Activated naive CD4-positive, alpha-beta T cell treated with anti-CD3 and anti-CD28 coated beads, Interleukin-2, amount 10 ng/mL, durations not matched to agents 5 hours and 36 hours (primary cell): ENCODE results near the gene SARNP. TPM values are rescaled to one million over a fixed set of nuclear protein-coding genes. Genes with fewer than 3 reads are reported as not detected.

Experiments used
- total RNA-seq, 2 experiments: library from RNA; stranded (reverse); gene quantifications; one replicate each; pipeline ENCODE4 v1.2.3, GENCODE V29; 2021

SARNP gene, protein sequence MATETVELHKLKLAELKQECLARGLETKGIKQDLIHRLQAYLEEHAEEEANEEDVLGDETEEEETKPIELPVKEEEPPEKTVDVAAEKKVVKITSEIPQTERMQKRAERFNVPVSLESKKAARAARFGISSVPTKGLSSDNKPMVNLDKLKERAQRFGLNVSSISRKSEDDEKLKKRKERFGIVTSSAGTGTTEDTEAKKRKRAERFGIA
- 10 to 100 TPM; 77.9 to 78.8 TPM for total RNA-seq

DNA sequence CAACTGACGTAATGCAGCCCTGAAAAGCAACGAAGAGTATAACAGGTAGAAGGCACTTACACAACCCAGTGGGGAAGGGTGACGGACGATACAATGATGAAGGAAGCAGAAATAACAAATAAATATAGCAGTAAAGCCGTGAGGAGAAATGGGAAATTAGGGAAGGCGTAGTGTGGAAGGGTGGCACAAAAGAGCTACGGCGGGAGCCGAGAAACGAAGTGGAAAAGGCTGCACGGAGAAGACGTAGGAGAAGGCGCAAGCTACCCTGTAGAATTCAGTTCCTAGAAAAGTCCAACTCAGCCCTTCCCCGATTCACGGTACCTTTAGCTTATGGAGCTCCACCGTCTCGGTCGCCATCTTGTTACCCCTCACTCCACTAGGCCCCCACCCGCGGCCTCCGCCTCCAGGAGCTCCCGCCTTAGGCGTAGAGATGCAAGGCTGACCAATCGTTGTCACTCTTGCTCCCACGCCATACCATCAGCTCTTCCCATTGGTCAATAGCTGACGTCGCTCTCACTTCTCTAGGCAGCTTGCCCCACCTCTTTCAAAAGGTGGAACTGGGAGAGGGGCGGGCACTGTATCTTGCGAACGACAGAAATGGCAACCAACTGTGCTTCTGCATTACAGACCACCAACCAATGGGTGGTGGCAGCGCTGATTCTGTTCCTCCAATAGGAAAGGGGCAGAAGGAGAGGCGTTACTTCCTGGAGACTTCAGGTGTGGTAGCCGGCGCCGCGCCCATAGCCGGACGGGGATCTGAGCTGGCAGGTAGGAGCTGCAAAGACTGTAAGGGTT, at the start of gene SARNP, which contains the start of gene ORMDL2:
SARNP (minus strand) TSS at position 380 of the 795 bp plus-strand sequence; CDS start at position 357, 23 bp downstream.
ORMDL2 (plus strand) TSS at position 697 of the 795 bp plus-strand sequence. CDS start 959 bp downstream, outside the sequence.

DNA sequence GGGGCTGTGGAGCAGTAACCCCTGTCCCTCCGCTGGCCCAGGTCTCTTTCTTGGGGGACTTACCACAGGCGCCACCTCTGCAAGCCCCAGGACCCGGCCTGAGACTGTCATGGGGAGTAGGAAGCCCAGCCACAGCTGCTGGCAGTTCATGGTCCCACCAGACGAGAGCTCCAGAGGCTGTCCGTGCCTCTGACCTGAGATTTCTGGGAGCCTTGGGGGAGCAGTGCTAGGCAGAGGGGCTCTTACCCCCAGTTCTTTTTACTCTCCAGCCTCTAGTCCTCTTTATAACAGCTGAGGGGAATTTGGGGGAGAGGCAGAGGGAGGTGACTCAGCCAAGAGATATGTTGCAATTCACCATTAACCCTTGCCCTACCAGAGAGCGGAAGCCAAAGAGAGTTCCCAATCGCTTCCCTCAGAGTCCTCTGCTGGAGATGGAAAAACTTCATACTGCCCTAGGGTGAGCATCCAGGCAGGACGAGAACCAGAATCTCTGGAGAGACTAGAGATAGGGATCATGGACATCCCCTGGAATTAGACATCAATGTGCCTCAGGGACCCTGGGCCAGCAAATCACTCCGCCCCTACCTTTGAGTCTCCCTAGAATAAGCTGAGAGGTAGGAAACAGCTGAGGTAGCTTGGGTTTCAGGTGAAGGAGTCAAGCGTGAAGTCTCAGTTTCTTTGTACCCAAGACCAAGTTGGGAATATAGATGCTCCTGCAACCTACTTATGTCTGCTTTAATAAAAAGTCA, 25.3 kb upstream of the SARNP start, which contains the start of gene MMP19:
MMP19 (minus strand) TSS at position 256 of the 749 bp plus-strand sequence; CDS start at position 150, 106 bp downstream.

DNA sequence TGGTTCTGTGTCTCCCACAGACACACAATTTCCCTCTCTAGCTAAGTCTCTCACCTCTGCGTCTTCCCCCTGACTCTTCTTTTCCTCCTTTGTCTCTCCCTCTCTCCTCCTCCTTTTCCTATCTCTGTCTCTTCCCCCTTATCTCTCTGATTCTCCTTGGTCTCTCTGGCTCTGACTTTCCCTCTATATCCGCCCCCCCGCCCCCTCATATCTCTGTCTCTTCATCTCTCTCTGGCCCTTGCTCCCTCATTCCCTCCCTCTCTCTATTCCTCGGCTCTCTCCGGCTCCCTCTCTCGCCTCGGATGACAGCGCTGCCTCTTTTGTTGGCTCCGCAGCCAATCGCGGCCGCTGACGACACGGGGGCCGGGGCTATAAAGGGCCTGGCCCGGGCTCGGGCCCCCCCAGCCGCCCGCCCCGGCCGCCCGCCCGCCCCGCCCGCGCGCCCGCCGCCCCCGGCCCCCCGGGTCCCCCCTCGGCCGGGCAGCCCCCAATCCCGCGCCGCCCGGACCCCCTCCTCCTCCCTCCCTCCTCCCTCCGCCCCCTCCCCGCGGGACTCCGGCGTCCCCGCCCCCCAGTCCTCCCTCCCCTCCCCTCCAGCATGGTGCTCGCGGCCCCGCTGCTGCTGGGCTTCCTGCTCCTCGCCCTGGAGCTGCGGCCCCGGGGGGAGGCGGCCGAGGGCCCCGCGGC, 74.7 kb downstream of the SARNP start, which contains the start of gene GDF11:
GDF11 (plus strand) TSS at position 404 of the 687 bp plus-strand sequence; CDS start at position 599, 195 bp downstream.

DNA sequence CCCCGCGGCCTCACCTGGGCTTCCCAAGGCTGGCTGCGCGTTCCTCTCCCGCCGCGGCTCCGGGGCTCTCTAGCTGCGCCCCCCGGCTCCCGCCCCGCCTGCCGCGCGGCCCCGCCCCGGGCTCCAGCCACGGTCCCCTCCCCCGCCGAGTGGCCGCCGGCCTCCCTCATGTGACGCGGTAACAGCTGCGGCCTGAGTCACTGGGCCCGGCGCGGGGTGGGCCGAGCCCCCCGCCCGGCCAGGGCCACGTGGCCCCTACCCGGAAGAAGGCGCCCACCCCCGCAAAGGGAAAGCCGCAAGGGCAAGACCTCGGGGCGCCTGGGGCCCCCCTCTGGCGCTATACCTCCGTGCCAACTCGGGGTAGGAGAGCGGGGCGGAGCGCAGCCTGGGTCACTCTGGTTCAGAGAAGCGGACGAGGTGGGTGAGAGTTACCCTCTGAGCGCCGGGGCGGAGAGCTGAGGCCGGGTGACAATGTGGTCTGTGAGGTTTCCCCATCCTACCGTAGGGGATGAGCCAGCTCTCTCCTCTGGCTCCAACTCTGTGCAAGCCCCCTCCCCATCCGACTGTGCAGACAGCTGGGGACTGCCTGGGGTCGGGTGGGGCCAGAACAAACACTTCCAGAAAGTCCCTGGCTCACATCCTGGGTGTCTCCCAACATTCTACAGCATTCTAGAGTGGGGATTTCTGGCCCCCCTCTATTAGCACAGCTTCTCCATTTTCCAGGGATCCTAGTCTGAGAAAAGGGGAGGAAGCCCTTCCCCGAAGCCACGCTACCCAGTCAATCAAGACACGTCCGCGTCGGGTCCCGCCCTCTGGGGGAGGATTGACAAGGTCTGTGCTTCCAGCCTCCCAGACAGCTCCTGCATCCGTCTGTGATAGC, 88.3 kb downstream of the SARNP start, which contains the start of gene CD63:
CD63 (minus strand) TSS at position 71 of the 880 bp plus-strand sequence. CDS start 668 bp downstream, outside the sequence.

DNA sequence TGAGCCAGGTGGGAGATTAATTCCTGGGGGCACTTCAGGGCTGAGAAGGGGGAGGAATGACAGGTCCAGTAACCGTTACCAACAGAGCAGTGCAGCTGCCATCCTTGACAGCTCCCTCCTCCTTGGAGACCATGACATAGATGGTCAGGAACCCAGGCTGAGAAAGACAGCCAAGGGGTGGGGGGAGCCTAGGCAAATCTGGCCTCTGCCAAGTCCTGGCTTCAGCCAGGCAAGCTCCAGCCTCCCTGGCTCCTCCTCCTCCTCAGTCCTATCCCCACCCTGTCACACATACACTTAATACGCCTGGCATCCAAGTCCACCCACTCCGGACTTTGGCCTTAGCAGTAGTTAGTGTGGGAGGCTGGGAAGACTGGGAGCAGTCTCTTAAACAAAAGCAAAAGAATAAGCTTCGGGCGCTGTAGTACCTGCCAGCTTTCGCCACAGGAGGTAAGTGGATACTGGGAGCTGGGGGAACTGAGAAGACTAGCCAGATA, 97.4 kb downstream of the SARNP start, which contains the start of gene RDH5:
RDH5 (plus strand) TSS at position 323 of the 494 bp plus-strand sequence. CDS start 792 bp downstream, outside the sequence.

DNA sequence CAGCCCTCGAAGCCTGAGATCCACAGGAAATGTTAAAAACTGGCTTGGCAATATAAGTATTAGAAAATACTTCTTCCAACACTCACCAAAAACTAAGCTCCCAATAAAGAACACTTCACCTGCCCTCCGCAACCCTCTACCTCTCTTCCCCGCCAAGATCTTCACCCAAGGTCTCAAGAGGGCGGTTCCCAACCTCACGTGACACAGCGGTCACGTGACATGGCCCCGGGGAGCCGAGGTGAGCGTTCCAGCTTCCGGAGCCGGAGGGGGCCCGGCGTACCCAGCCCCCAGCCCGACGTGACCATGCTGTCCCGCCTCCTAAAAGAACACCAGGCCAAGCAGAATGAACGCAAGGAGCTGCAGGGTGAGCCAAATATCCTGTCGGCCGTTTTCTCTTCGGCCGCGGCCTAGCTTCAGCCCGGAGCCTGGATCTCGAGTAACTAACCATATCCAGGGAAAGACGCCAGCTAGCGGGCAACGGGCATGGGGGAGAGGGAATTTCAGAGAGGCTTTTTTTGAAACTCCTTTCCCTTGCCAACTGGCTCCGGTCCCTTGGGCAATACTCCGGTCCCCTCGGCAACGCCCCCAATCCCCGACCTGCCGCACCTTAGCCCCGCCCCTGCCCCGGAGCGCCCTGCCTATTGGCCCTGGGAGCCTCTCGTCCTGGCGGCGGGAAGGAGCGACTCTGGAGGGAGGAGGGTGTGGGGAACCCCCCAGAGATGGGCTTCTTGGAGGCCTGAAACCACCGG, 101.5 kb downstream of the SARNP start, which contains the start of gene BLOC1S1:
BLOC1S1 (plus strand) TSS at position 214 of the 749 bp plus-strand sequence; CDS start at position 220, 6 bp downstream.

DNA sequence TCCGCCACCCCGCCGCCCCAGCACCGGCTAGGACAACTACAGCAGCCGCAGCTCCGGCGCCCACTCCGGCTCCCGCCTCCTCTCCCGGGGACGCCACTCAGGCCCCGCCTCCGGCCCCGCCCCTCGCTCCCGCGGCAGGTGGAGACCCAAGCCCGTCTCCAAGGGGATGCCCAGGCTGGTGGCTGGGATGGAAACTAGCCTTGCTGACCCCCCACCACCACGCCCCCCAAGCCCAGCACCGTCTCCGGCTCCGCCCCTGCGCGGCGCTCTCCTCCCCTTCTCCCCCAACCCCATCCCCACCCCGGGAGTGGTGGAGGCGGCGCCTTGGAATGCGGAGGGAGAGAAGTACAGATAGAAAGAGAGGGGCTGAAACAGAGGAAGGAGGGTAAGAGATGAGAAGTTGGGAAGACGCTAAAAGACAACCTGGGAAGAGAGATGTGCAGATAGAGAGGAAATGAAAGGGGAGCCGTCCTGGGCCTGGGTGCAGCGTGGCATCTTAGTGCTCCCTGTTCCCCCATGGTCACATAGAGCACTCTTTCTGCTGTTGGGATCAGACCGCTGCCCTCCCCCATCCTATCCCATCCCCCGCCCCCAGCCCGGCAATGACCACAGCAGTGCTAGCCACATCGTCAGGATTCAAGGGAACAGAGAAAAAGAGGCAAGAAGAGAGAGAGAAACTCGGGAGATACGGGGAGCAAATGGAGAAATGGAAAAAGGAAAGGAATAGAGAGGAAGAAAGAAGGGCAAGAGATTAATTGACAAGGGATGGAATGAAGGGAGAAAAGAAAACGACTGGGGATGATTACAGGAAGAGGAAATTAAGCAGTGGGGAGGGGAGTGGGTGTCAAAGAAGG, 109.5 kb downstream of the SARNP start, which contains the start of gene ITGA7:
ITGA7 (minus strand) TSS at position 64 of the 854 bp plus-strand sequence. CDS start 222 bp downstream, outside the sequence.

Other genes starting within 250 kb of the SARNP start
- not detected for gene OR2AP1, start 245.3 kb downstream of the SARNP start, total RNA-seq
- gene OR10P1, start 180.8 kb downstream of the SARNP start, total RNA-seq, result not detected
- 1 to 10 TPM; 2.1 to 2.6 TPM for gene ITGA7, start 109.8 kb downstream of the SARNP start, total RNA-seq
- 100 to 1,000 TPM; 145 to 152 TPM for gene BLOC1S1, start 101.7 kb downstream of the SARNP start, total RNA-seq
- 10 to 100 TPM in 1 of 2 experiments, 1 to 10 TPM in 1; 9.7 to 11.1 TPM for gene RDH5, start 97.3 kb downstream of the SARNP start, total RNA-seq
- 100 to 1,000 TPM; 106 to 114 TPM for gene CD63, start 88.7 kb downstream of the SARNP start, total RNA-seq
- 10 to 100 TPM; 10.2 to 10.7 TPM for gene GDF11, start 74.6 kb downstream of the SARNP start, total RNA-seq
- 10 to 100 TPM; 55.3 to 55.7 TPM for gene ORMDL2, start 317 bp upstream of the SARNP start, total RNA-seq
- gene DNAJC14, start 11.9 kb upstream of the SARNP start, total RNA-seq, result 10 to 100 TPM; 30.4 to 31.3 TPM
- not detected for gene MMP19, start 25.2 kb upstream of the SARNP start, total RNA-seq
- 10 to 100 TPM; 54.0 to 55.4 TPM for gene PYM1, start 110.2 kb upstream of the SARNP start, total RNA-seq
- 1,000 to 10,000 TPM in 1 of 2 experiments, 100 to 1,000 TPM in 1; 954 to 1,054 TPM for gene DGKA, start 113.4 kb upstream of the SARNP start, total RNA-seq
- gene PMEL, start 148.3 kb upstream of the SARNP start, total RNA-seq, result not detected
- gene CDK2, start 149.1 kb upstream of the SARNP start, total RNA-seq, result 10 to 100 TPM; 75.4 to 81.8 TPM
- 10 to 100 TPM; 68.5 to 68.8 TPM for gene RAB5B, start 156.4 kb upstream of the SARNP start, total RNA-seq
- 1 to 10 TPM; 3.5 to 4.9 TPM for gene SUOX, start 179.6 kb upstream of the SARNP start, total RNA-seq
- 10 to 100 TPM; 20.0 to 21.3 TPM for gene IKZF4, start 203.3 kb upstream of the SARNP start, total RNA-seq
- gene RPS26, start 224.2 kb upstream of the SARNP start, total RNA-seq, result 10 to 100 TPM; 38.9 to 51.3 TPM